ENCODE results near the gene CD274.

The CD274 gene

GRCh38 chr9:5435912-5436311 is 14.4 kb upstream of the CD274 start:
- H3K27me3 ChIP-seq (replicated peaks; ENCODE audit: insufficient read depth, low read length) = no peaks in the 10 kb centered on the region
- peaks cover 22% of the 10 kb centered on the region for H3F3A ChIP-seq (ENCODE audit: insufficient read depth, low read length)
- TF ChIP-seq EZH2phosphoT487 (IDR thresholded peaks at IDR 0.05; ENCODE audit: low read length) = no peak
- TF ChIP-seq CTCF (IDR thresholded peaks at IDR 0.05; ENCODE audit: low read length) = no peak
- TF ChIP-seq EZH2 (optimal IDR thresholded peaks at IDR 0.05; ENCODE audit: low read depth, low read length) = no peak
- H4K20me1 ChIP-seq (ENCODE audit: insufficient read depth, low read length) = no peaks in the 10 kb centered on the region
- no peak overlapping the region for H3K9ac ChIP-seq (ENCODE audit: low read length)
- no peak overlapping the region for H3K27ac ChIP-seq (ENCODE audit: low read length)
- H2AFZ ChIP-seq (ENCODE audit: low read length) = no peak overlapping the region
- H3K79me2 ChIP-seq (ENCODE audit: low read length) = peaks cover 4% of the 10 kb centered on the region; the same call in 1 of the 2 replicates
- H3K36me3 ChIP-seq (replicated peaks; ENCODE audit: insufficient read depth, low read length) = no peaks in the 10 kb centered on the region
- H3K9me3 ChIP-seq (replicated peaks; ENCODE audit: insufficient read depth, low read length) = no peaks in the 10 kb centered on the region
- no peaks in the 10 kb centered on the region for H3K9me2 ChIP-seq (replicated peaks; ENCODE audit: insufficient read depth, low read length)
- no peak overlapping the region for H3K4me3 ChIP-seq (ENCODE audit: low read length)
- H3K4me1 ChIP-seq (ENCODE audit: low read length) = peaks cover 7% of the 10 kb centered on the region; the same call in 1 of the 2 replicates
- H3K4me2 ChIP-seq (ENCODE audit: low read depth, low read length) = no peak overlapping the region
- no peak for DNase-seq

GRCh38 chr9:5436441-5436840 is 13.9 kb upstream of the CD274 start:
- Histone ChIP-seq H3K9me2 (replicated peaks; ENCODE audit: insufficient read depth, low read length) (no peaks in the 10 kb centered on the region), H3K4me1 (ENCODE audit: low read length) (peaks cover 7% of the 10 kb centered on the region; the same call in 1 of the 2 replicates), H2AFZ (ENCODE audit: low read length) (no peak overlapping the region), H3F3A (ENCODE audit: insufficient read depth, low read length) (peaks cover 22% of the 10 kb centered on the region), H3K79me2 (ENCODE audit: low read length) (peaks cover 4% of the 10 kb centered on the region; the same call in 1 of the 2 replicates), H3K9me3 (replicated peaks; ENCODE audit: insufficient read depth, low read length) (no peaks in the 10 kb centered on the region), H3K36me3 (replicated peaks; ENCODE audit: insufficient read depth, low read length) (no peaks in the 10 kb centered on the region), H3K27me3 (replicated peaks; ENCODE audit: insufficient read depth, low read length) (no peaks in the 10 kb centered on the region), H4K20me1 (ENCODE audit: insufficient read depth, low read length) (no peaks in the 10 kb centered on the region), H3K4me3 (ENCODE audit: low read length) (peak overlapping the region; percentile 62; the same call in 1 of the 2 replicates), H3K27ac (ENCODE audit: low read length) (no peak overlapping the region), H3K4me2 (ENCODE audit: low read depth, low read length) (peak overlapping the region; percentile 80; the same call in 1 of the 2 replicates), H3K9ac (ENCODE audit: low read length) (no peak overlapping the region)
- no peak for TF ChIP-seq CTCF (IDR thresholded peaks at IDR 0.05; ENCODE audit: low read length)
- no peak for DNase-seq

- Histone ChIP-seq H4K20me1 (ENCODE audit: insufficient read depth, low read length) (no peaks in the 10 kb centered on the region), H3K4me1 (ENCODE audit: low read length) (peaks cover 7% of the 10 kb centered on the region; the same call in 1 of the 2 replicates), H3K79me2 (ENCODE audit: low read length) (peaks cover 4% of the 10 kb centered on the region; the same call in 1 of the 2 replicates), H3K4me2 (ENCODE audit: low read depth, low read length) (peak within 1 kb of the TSS; percentile 80), H3K9ac (ENCODE audit: low read length) (peak within 1 kb of the TSS; percentile 84), H3K27ac (ENCODE audit: low read length) (peak within 1 kb of the TSS; percentile 93), H3K4me3 (ENCODE audit: low read length) (peak within 1 kb of the TSS; percentile 62), H3K9me2 (replicated peaks; ENCODE audit: insufficient read depth, low read length) (no peaks in the 10 kb centered on the region), H2AFZ (ENCODE audit: low read length) (peak within 1 kb of the TSS; percentile 73), H3K36me3 (replicated peaks; ENCODE audit: insufficient read depth, low read length) (no peaks in the 10 kb centered on the region), H3K27me3 (replicated peaks; ENCODE audit: insufficient read depth, low read length) (no peaks in the 10 kb centered on the region), H3F3A (ENCODE audit: insufficient read depth, low read length) (peaks cover 25% of the 10 kb centered on the region), H3K9me3 (replicated peaks; ENCODE audit: insufficient read depth, low read length) (no peaks in the 10 kb centered on the region)
- peak; percentile 28 for TF ChIP-seq CTCF (IDR thresholded peaks at IDR 0.05; ENCODE audit: low read length)
- no peak for TF ChIP-seq EZH2 (optimal IDR thresholded peaks at IDR 0.05; ENCODE audit: low read depth, low read length)
- TF ChIP-seq EZH2phosphoT487 (IDR thresholded peaks at IDR 0.05; ENCODE audit: low read length) = no peak
- peak; percentile 98 for DNase-seq
These were observed 12.8 kb upstream of the CD274 start, which contains the start of gene PLGRKT for GRCh38 chr9:5437254-5438216. Gene PLGRKT (minus strand): TSS chr9:5437925. CDS start chr9:5431977, 5,948 bp downstream.

All from MM.1S (cell line).